HCT116 (cell line): ENCODE measurements around the gene PLEK2. TPM values are rescaled to one million over a fixed set of nuclear protein-coding genes. Genes with fewer than 3 reads are reported as not detected.

Experiments
- ATAC-seq: fragments of 200-7000 bp; cut with Tn5 transposase; 2 replicates; pipeline ENCODE4 v1.9.1; 2020; ENCODE audit warnings: mild to moderate bottlenecking, moderate library complexity
- BruUV-seq: library from RNA; stranded (reverse); fragments of 400-500 nt; replicated peaks from 2 replicates; lab custom pipeline; 2021; lab: Mats Ljungman, UMichigan
- CTCF ChIA-PET: fragments of 300-600 bp; sonication (Branson Sonifier 250); formaldehyde crosslinking; loops from one replicate; lab custom pipeline; 2021; ENCODE audit warnings: antibody characterized with exemption; lab: Charles Lee
- POLR2A ChIA-PET: fragments of 300-600, 350-600 bp; sonication (Branson Sonifier 250); formaldehyde crosslinking; loops from one replicate; lab custom pipeline; 2021; ENCODE audit warnings: antibody characterized with exemption; lab: Charles Lee
- RAD21 ChIA-PET, 2 experiments: fragments of 300-600 bp; sonication (Branson Sonifier 250); formaldehyde crosslinking; loops; one replicate each; lab custom pipeline; 2023; ENCODE audit warnings: low total read pairs in 2 of 2; ENCODE audit not compliant: uncharacterized antibody in 2 of 2, unreplicated experiment in 2 of 2, low non-redundant PET in 1 of 2; lab: Charles Lee
- DNase-seq: peaks from one replicate; pipeline ENCODE4 v3.0.0-alpha.2; 2010; ENCODE audit warnings: low read depth, low spot score
- H2AFZ ChIP-seq: fragments of 200-600 bp; shearing (Covaris generic), sonication (generic); 2 replicates; pipeline ENCODE4 v1.6.1; 2017; ENCODE audit warnings: low read depth, mixed run types, mixed read lengths, antibody characterized with exemption, low read length; ENCODE audit not compliant: poor library complexity, severe bottlenecking
- H3K27ac ChIP-seq: 2 replicates; pipeline ENCODE4 v1.5.1; 2012; ENCODE audit warnings: low read depth, low read length
- H3K27me3 ChIP-seq: fragments of 200-600 bp; sonication (generic); 2 replicates; pipeline ENCODE4 v1.6.1; 2016; ENCODE audit warnings: mixed run types, low read length, mixed read lengths; ENCODE audit not compliant: insufficient read depth
- H3K36me3 ChIP-seq, 2 experiments: fragments of 200-500 bp in 1 of 2; fragments of 200-600 bp in 1 of 2; sonication (Bioruptor generic) in 1 of 2; sonication (generic) in 1 of 2; 2 replicates each; pipeline versions ENCODE4 v1.5.1 to v1.6.1; 2014 to 2016; ENCODE audit warnings: low read length in 2 of 2, inconsistent platforms in 1 of 2, mixed read lengths in 1 of 2, mixed run types in 1 of 2; ENCODE audit not compliant: insufficient read depth in 2 of 2, control insufficient read depth in 1 of 2
- H3K4me1 ChIP-seq, 2 experiments: fragments of 200-600 bp in 1 of 2; sonication (generic) in 1 of 2; 2 replicates each; pipeline versions ENCODE4 v1.5.1 to v1.6.1; 2012 to 2017; ENCODE audit warnings: low read length in 2 of 2, inconsistent platforms in 1 of 2, mild to moderate bottlenecking in 1 of 2, mixed read lengths in 1 of 2, mixed run types in 1 of 2, moderate library complexity in 1 of 2; ENCODE audit not compliant: insufficient read depth in 2 of 2, control insufficient read depth in 1 of 2
- H3K4me2 ChIP-seq: fragments of 200-600 bp; sonication (generic); 2 replicates; pipeline ENCODE4 v1.6.1; 2017; ENCODE audit warnings: mixed run types, low read length, mixed read lengths
- H3K4me3 ChIP-seq, 2 experiments: fragments of 200-600 bp in 1 of 2; sonication (generic) in 1 of 2; replicated peaks in 1 of 2; 2 replicates each; pipeline ENCODE4 v1.5.1; 2011 to 2016; ENCODE audit warnings: low read length in 2 of 2, control low read depth in 1 of 2, low read depth in 1 of 2, mild to moderate bottlenecking in 1 of 2, mixed read lengths in 1 of 2, mixed run types in 1 of 2
- H3K79me2 ChIP-seq: fragments of 200-600 bp; sonication (generic); 2 replicates; pipeline ENCODE4 v1.6.1; 2017; ENCODE audit warnings: mild to moderate bottlenecking, mixed run types, low read length, moderate library complexity, mixed read lengths; ENCODE audit not compliant: insufficient read depth
- H3K9ac ChIP-seq: fragments of 200-600 bp; sonication (generic); 2 replicates; pipeline ENCODE4 v1.6.1; 2016; ENCODE audit warnings: low read length, mixed read lengths
- H3K9me2 ChIP-seq: fragments of 200-600 bp; sonication (generic), shearing (Covaris generic); 2 replicates; pipeline ENCODE4 v1.6.1; 2017; ENCODE audit warnings: mixed run types, mild to moderate bottlenecking, moderate library complexity; ENCODE audit not compliant: insufficient read depth
- H3K9me3 ChIP-seq, 2 experiments: fragments of 200-500 bp in 1 of 2; fragments of 200-600 bp in 1 of 2; sonication (Bioruptor generic) in 1 of 2; sonication (generic) in 1 of 2; 2 replicates each; pipeline ENCODE4 v1.6.1; 2014 to 2017; ENCODE audit warnings: low read length in 2 of 2, mixed read lengths in 2 of 2, inconsistent platforms in 1 of 2, low read depth in 1 of 2, mild to moderate bottlenecking in 1 of 2, mixed run types in 1 of 2, moderate library complexity in 1 of 2; ENCODE audit not compliant: control insufficient read depth in 1 of 2, insufficient read depth in 1 of 2
- H4K20me1 ChIP-seq: fragments of 200-600 bp; sonication (generic), shearing (Covaris generic); 2 replicates; pipeline ENCODE4 v1.6.1; 2017; ENCODE audit warnings: mixed run types, mild to moderate bottlenecking, moderate library complexity; ENCODE audit not compliant: insufficient read depth
- CEBPB ChIP-seq: IDR thresholded peaks from 2 replicates; pipeline ENCODE4 v1.6.1; 2012; ENCODE audit warnings: low read depth
- EGR1 ChIP-seq: IDR thresholded peaks from 2 replicates; pipeline ENCODE4 v1.6.1; 2012; ENCODE audit warnings: low read depth
- ELF1 ChIP-seq: IDR thresholded peaks from 2 replicates; pipeline ENCODE4 v1.6.1; 2012; ENCODE audit warnings: low read depth, borderline replicate concordance
- POLR2A ChIP-seq: IDR thresholded peaks from 2 replicates; pipeline ENCODE4 v1.7.0; 2011; ENCODE audit warnings: borderline replicate concordance; ENCODE audit not compliant: insufficient read depth, insufficient read length; ENCODE audit errors: extremely low read depth
- SIN3A ChIP-seq: IDR thresholded peaks from 2 replicates; pipeline ENCODE4 v1.6.1; 2012; ENCODE audit warnings: low read depth
- TCF7L2 ChIP-seq: IDR thresholded peaks from 2 replicates; pipeline ENCODE4 v1.7.0; 2011; ENCODE audit warnings: borderline replicate concordance, inconsistent platforms; ENCODE audit not compliant: insufficient read depth, insufficient read length; ENCODE audit errors: extremely low read depth
- ZBTB33 ChIP-seq: IDR thresholded peaks from 2 replicates; pipeline ENCODE4 v1.6.1; 2011; ENCODE audit warnings: mild to moderate bottlenecking, low read length, moderate library complexity; ENCODE audit not compliant: insufficient replicate concordance; ENCODE audit errors: extremely low read depth
- ZFX ChIP-seq: fragments of 450-650 bp; IDR thresholded peaks from 2 replicates; pipeline ENCODE4 v1.6.1; 2017
- intact Hi-C: fragments of 100-400 bp; cut with micrococcal nuclease; formaldehyde crosslinking; loops from 2 replicates; pipeline ENCODE4 v1.10.0; 2022
- total RNA-seq: library from RNA; stranded (reverse); gene quantifications from one replicate; pipeline ENCODE4 v1.2.1, GENCODE V29; 2021; ENCODE audit not compliant: unreplicated experiment

PLEK2 gene
- total RNA-seq, 1 experiment from 2014 or later, result 67.6 TPM

GRCh38 chr14:67395876-67396189 lies 16.1 kb downstream of the PLEK2 start (continued):
- no peak for TF ChIP-seq TCF7L2
- no peak for TF ChIP-seq POLR2A
- TF ChIP-seq CEBPB, result no peak
- TF ChIP-seq EGR1, result no peak
- no peak for TF ChIP-seq ZFX
- TF ChIP-seq SIN3A, result no peak

- ChIA-PET CTCF (no interaction called here), POLR2A (no interaction called here), RAD21 (no interaction called here)
- H3K4me1 ChIP-seq, result peaks cover 0 to 8% of the 10 kb centered on the region in 2 experiments; a peak in 2 of 4 replicates
- no TSS peak for BruUV-seq
- H3K27ac ChIP-seq, result no peak overlapping the region
- ATAC-seq, result no peak
- intact Hi-C loops, result no loop called here
- H3K4me2 ChIP-seq, result no peak overlapping the region
- DNase-seq, result no peak
- H3K27me3 ChIP-seq, result no peaks in the 10 kb centered on the region
- no peaks in the 10 kb centered on the region for H3K9me2 ChIP-seq
- H3K36me3 ChIP-seq, result peaks cover 19 to 57% of the 10 kb centered on the region in 2 experiments
- H3K9ac ChIP-seq, result no peak overlapping the region
- no peak overlapping the region for H3K4me3 ChIP-seq
- H2AFZ ChIP-seq, result no peak overlapping the region
- H3K79me2 ChIP-seq, result peaks cover 13% of the 10 kb centered on the region
- TF ChIP-seq ZBTB33 (no peak), EGR1 (no peak), ELF1 (no peak)
- H3K9me3 ChIP-seq, result no peaks in the 10 kb centered on the region
- no peaks in the 10 kb centered on the region for H4K20me1 ChIP-seq
Observed at GRCh38 chr14:67395086-67395875, 16.7 kb downstream of the PLEK2 start.
